Measurements from ENCODE around the gene HINT1.
A peak's percentile ranks its signal among the peaks of the same experiment; 100 is the strongest.

HINT1 gene

DNA sequence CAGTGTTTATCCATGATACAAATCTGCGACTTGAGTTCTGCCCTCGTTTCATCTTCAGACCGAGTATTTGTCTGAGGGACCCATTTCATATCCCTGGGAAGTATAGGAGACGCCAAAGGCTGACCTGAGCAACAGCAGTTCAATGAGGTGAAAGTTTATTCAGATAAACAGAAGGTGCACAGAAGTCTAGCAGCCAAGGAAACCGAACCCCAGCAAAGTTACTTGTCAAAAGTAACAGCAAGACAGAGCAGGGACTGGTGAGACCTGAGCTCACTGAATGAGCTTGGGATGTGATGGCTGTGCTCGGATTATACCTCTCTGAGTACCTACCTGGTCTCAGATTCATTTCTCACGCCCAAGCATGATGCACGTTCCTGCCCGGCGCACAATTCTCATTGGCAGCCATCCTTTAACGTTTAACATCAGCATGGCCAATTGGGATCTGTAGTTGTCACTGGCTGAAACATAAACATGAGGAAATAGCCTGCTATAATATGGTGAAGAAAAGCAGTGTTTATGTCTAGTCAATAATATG, 6.3 kb upstream of the HINT1 start:
- peak overlapping the region; percentile 22 for H3K27ac ChIP-seq (ENCODE audit: poor library complexity, severe bottlenecking)
- ATAC-seq (ENCODE audit: low read depth) = peak; percentile 19; the same call in 2 of the 3 replicates

DNA sequence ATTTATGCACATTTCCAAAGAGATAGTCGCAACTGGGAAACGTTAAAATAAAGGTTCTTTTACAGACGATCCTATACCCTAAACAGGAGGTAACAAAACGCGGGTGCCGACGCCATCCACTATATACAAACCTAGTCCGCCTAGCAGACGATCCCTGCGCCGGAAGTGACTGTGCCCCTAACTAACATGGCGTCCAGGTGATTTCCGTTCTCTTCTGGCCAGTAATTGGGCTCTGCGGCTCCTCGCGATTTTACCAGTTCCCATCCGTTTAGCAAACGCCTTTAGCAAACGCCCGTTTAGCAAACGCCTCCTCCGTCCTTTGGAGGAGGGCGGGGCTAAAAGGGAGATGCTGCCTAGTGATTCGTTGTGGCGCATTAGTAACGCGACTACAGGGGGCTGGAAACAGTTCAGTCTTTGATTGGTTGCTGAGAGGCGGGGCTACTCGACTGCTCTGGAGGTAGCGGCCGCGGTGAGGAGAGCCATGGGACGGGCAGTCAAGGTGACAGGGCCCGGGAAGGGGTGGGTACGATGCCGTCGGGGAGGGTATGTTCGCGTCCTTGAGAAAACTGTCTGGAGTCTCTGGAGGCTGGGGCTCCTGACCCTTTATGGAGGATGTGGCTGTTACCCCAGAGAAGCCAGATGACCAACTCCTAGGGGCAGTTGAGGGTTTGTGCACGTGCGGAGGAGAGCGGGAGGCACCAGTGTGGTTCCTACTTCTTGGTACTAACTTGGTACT, 5.7 kb upstream of the HINT1 start, which contains the start of gene LYRM7:
LYRM7 (plus strand) TSS at position 405 of the 736 bp plus-strand sequence; CDS start at position 482, 77 bp downstream.
- peaks cover 3% of the 10 kb centered on the region for H3K4me1 ChIP-seq (ENCODE audit: insufficient read depth, poor library complexity, severe bottlenecking)
- H3K9me3 ChIP-seq (ENCODE audit: severe bottlenecking) = no peaks in the 10 kb centered on the region
- TF ChIP-seq, protein P1, sequence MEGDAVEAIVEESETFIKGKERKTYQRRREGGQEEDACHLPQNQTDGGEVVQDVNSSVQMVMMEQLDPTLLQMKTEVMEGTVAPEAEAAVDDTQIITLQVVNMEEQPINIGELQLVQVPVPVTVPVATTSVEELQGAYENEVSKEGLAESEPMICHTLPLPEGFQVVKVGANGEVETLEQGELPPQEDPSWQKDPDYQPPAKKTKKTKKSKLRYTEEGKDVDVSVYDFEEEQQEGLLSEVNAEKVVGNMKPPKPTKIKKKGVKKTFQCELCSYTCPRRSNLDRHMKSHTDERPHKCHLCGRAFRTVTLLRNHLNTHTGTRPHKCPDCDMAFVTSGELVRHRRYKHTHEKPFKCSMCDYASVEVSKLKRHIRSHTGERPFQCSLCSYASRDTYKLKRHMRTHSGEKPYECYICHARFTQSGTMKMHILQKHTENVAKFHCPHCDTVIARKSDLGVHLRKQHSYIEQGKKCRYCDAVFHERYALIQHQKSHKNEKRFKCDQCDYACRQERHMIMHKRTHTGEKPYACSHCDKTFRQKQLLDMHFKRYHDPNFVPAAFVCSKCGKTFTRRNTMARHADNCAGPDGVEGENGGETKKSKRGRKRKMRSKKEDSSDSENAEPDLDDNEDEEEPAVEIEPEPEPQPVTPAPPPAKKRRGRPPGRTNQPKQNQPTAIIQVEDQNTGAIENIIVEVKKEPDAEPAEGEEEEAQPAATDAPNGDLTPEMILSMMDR (IDR thresholded peaks at IDR 0.05; ENCODE audit: poor library complexity, severe bottlenecking) = no peak
- DNase-seq (ENCODE audit: low spot score) (peak; percentile 100), ATAC-seq (ENCODE audit: low read depth) (peak; percentile 95)
- peak within 1 kb of the TSS; percentile 50 for H3K4me3 ChIP-seq (ENCODE audit: severe bottlenecking)
- H3K36me3 ChIP-seq (ENCODE audit: low read depth) = no peaks in the 10 kb centered on the region
- H3K27me3 ChIP-seq (ENCODE audit: insufficient read depth, poor library complexity, severe bottlenecking) = no peaks in the 10 kb centered on the region
- H3K27ac ChIP-seq (ENCODE audit: poor library complexity, severe bottlenecking) = peak within 1 kb of the TSS; percentile 22

More for the DNA sequence above, 6.3 kb upstream of the HINT1 start:
- TF ChIP-seq, protein P1 (IDR thresholded peaks at IDR 0.05; ENCODE audit: poor library complexity, severe bottlenecking) = no peak
- Histone ChIP-seq H3K36me3 (ENCODE audit: low read depth) (no peaks in the 10 kb centered on the region), H3K9me3 (ENCODE audit: severe bottlenecking) (no peaks in the 10 kb centered on the region), H3K27me3 (ENCODE audit: insufficient read depth, poor library complexity, severe bottlenecking) (no peaks in the 10 kb centered on the region), H3K4me1 (ENCODE audit: insufficient read depth, poor library complexity, severe bottlenecking) (peaks cover 3% of the 10 kb centered on the region), H3K4me3 (ENCODE audit: severe bottlenecking) (peak overlapping the region; percentile 50)
- no peak for DNase-seq (ENCODE audit: low spot score)

DNA sequence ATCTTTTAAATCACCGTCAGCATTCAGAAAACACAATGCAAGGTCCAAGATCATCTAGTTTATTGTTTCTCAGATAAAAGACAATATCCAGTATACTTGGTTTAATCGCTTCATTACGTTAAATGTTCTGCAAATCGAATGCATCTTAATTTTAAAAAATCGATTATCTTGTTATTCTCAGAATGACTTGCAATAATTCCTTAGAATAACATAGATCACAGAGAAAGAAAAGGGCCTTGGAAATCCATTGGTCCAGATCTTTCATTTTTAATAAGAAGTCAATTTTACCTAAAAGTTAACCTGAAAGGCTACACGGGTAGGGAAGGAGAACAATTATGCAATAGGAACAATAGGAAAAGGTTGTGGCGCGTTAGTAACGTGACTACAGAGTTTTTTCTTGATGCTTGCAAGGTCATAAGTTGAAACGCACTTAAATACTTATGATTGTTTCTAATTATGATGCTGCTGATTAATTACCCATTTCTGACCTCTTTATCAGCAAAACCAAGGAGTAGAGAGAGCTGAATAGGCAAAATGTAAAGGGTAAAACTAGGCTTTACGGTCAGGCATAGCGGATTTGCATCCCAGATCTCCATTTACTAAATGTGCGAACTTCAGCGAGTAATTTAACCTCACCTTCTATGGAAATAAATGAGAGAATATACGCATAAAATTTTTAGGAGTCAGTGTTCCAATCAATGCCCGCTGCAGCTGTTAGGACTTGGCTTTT, 4.9 kb upstream of the HINT1 start:
- Histone ChIP-seq H3K4me3 (ENCODE audit: severe bottlenecking) (peak overlapping the region; percentile 50), H3K4me1 (ENCODE audit: insufficient read depth, poor library complexity, severe bottlenecking) (peaks cover 3% of the 10 kb centered on the region), H3K27me3 (ENCODE audit: insufficient read depth, poor library complexity, severe bottlenecking) (no peaks in the 10 kb centered on the region), H3K36me3 (ENCODE audit: low read depth) (no peaks in the 10 kb centered on the region), H3K27ac (ENCODE audit: poor library complexity, severe bottlenecking) (peak overlapping the region; percentile 22), H3K9me3 (ENCODE audit: severe bottlenecking) (no peaks in the 10 kb centered on the region)
- TF ChIP-seq, protein P1 (IDR thresholded peaks at IDR 0.05; ENCODE audit: poor library complexity, severe bottlenecking) = no peak
- ATAC-seq (ENCODE audit: low read depth) (no peak), DNase-seq (ENCODE audit: low spot score) (no peak)

DNA sequence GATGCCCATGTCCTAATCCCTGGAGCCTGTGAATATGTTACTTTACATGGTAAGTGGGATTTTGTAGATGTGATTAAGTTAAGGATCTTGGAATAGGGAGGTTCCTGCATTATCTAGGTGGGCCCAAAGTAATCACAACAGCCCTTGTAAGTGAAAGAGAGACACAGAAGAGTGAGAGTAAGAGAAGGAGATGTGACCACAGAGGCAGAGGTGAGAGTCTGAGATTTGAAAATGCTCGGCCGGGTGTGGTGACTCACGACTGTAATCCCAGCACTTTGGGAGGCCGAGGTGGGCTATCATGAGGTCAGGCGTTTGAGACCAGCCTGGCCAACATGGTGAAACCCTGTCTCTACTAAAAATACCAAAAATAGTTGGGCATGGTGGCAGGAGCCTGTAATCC, 2.6 kb upstream of the HINT1 start:
- Histone ChIP-seq H3K27me3 (ENCODE audit: insufficient read depth, poor library complexity, severe bottlenecking) (no peaks in the 10 kb centered on the region), H3K36me3 (ENCODE audit: low read depth) (peaks cover 12% of the 10 kb centered on the region), H3K27ac (ENCODE audit: poor library complexity, severe bottlenecking) (no peak overlapping the region), H3K4me3 (ENCODE audit: severe bottlenecking) (no peak overlapping the region), H3K9me3 (ENCODE audit: severe bottlenecking) (no peaks in the 10 kb centered on the region), H3K4me1 (ENCODE audit: insufficient read depth, poor library complexity, severe bottlenecking) (peaks cover 8% of the 10 kb centered on the region)
- no peak for DNase-seq (ENCODE audit: low spot score)
- ATAC-seq (ENCODE audit: low read depth) = no peak
- TF ChIP-seq, protein P1 (IDR thresholded peaks at IDR 0.05; ENCODE audit: poor library complexity, severe bottlenecking) = no peak
